Measurements from ENCODE around the gene PLCL2. TPM values are rescaled to one million over a fixed set of nuclear protein-coding genes. Genes with fewer than 3 reads are reported as not detected.

Gene PLCL2
- total and polyA plus RNA-seq, 9 donors, result 12.6 to 54.2 (median 24.7) TPM

DNA sequence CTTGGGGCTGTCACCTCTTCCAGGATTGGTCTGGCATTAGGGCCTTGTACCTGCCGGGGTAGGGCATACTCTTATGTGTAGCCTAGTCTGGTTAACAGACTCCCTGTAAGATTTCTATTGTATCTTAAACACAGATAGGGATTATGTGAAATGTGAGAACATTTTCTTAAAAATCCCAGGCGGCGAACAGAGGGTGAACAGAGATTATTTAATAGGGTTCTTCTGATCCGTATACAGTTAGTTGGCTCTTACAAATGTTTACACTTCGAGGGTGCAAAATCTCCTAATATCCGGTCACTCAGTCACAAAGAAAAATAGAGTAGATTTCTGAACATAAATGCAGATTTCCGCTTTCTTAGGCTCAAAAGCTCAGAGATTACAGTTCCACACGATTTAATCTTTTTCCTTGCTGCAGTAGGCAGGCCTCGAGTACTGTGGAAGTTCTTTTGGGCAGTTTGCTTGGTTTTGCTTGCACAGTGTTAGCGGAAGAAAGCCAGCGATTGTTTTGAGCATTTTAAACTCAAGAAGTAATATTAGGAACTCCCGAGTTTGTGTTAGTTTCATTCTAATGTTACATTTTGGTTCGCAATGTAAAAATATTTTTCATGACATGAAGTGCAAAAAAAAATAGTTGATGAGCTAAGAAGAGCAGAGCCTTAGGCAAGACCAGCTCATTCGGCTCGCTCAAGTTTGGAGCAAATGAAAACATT is 993 bp downstream of the PLCL2 start:
- DNase-seq, result no peak
- Histone ChIP-seq H3K9me3 (no peaks in the 10 kb centered on the region), H3K4me1 (ENCODE audit: insufficient read depth) (peaks cover 6% of the 10 kb centered on the region), H3K4me3 (peak overlapping the region; percentile 84), H3K27me3 (no peaks in the 10 kb centered on the region), H3K36me3 (no peaks in the 10 kb centered on the region), H3K27ac (peak overlapping the region; percentile 92 to 94)
- TF ChIP-seq EP300 (IDR thresholded peaks at IDR 0.05) (no peak), POLR2A (IDR thresholded peaks at IDR 0.05) (no peak)
- TF ChIP-seq, protein P1, sequence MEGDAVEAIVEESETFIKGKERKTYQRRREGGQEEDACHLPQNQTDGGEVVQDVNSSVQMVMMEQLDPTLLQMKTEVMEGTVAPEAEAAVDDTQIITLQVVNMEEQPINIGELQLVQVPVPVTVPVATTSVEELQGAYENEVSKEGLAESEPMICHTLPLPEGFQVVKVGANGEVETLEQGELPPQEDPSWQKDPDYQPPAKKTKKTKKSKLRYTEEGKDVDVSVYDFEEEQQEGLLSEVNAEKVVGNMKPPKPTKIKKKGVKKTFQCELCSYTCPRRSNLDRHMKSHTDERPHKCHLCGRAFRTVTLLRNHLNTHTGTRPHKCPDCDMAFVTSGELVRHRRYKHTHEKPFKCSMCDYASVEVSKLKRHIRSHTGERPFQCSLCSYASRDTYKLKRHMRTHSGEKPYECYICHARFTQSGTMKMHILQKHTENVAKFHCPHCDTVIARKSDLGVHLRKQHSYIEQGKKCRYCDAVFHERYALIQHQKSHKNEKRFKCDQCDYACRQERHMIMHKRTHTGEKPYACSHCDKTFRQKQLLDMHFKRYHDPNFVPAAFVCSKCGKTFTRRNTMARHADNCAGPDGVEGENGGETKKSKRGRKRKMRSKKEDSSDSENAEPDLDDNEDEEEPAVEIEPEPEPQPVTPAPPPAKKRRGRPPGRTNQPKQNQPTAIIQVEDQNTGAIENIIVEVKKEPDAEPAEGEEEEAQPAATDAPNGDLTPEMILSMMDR (IDR thresholded peaks at IDR 0.05), result no peak
- WGBS, 3 donors, result 3 to 4% (median 3%) methylated on average over 15 of the region's 15 CpGs
- intact Hi-C loops (cut with DNase I), result no loop called here

DNA sequence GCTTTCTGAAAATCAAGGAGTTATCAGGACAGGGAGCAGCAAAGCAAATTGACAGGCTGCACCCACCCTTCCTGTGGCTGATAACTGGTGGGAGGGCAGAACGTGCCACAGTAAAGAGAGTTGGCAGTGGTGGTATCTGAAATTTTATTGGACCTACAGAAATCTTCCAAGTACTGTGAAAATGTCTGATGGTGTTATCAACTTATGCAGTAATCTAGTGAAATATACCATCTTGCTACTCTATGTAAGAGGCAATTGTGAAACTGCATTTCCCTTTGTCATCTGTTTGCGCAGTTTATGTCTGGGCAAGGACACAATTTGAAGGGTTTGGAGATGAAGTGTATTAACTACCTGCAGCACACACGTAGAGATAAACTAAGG is 1.5 kb downstream of the PLCL2 start:
- 24 to 30% (median 26%) methylated on average over 3 of the region's 3 CpGs for WGBS, 3 donors

DNA sequence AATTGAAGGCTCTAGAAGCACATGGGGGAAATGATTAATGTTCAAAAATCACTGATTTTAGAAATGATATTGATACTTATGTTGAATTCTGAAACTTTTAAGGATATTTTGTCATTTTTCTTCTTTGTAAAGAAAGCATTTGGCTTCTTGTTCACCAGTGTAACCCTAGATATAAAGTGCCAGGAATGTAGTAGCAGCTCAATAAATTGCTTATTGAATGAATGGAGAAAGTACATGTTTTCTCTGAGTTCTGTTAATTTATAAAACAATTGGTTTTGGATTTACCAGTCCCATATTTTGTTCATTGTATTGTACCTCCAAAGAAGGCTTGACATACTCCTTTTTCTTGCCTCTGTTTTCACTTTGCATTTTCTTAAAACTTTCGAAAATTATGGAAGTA is 2.4 kb downstream of the PLCL2 start:
- no peaks in the 10 kb centered on the region for H3K9me3 ChIP-seq
- 83 to 93% (median 90%) methylated on average over 1 of the region's 1 CpG for WGBS, 3 donors
- peaks cover 6% of the 10 kb centered on the region for H3K4me1 ChIP-seq (ENCODE audit: insufficient read depth)
- intact Hi-C loops (cut with DNase I), result no loop called here
- H3K36me3 ChIP-seq, result no peaks in the 10 kb centered on the region
- no peak for DNase-seq
- no peaks in the 10 kb centered on the region for H3K27me3 ChIP-seq
- H3K4me3 ChIP-seq, result no peak overlapping the region
- peak overlapping the region in 1 of 2 donors; percentile 92 for H3K27ac ChIP-seq
- TF ChIP-seq, protein P1 (IDR thresholded peaks at IDR 0.05), result no peak
- no peak for TF ChIP-seq EP300 (IDR thresholded peaks at IDR 0.05)
- no peak for TF ChIP-seq POLR2A (IDR thresholded peaks at IDR 0.05)

More for the DNA sequence above, 1.5 kb downstream of the PLCL2 start:
- no peaks in the 10 kb centered on the region for H3K36me3 ChIP-seq
- DNase-seq, result no peak
- TF ChIP-seq EP300 (IDR thresholded peaks at IDR 0.05) (no peak), POLR2A (IDR thresholded peaks at IDR 0.05) (no peak)
- TF ChIP-seq, protein P1 (IDR thresholded peaks at IDR 0.05), result no peak
- peak overlapping the region; percentile 84 for H3K4me3 ChIP-seq
- H3K27ac ChIP-seq, result peak overlapping the region in 1 of 2 donors; percentile 92
- H3K27me3 ChIP-seq, result no peaks in the 10 kb centered on the region
- peaks cover 6% of the 10 kb centered on the region for H3K4me1 ChIP-seq (ENCODE audit: insufficient read depth)
- H3K9me3 ChIP-seq, result no peaks in the 10 kb centered on the region
- intact Hi-C loops (cut with DNase I), result no loop called here

DNA sequence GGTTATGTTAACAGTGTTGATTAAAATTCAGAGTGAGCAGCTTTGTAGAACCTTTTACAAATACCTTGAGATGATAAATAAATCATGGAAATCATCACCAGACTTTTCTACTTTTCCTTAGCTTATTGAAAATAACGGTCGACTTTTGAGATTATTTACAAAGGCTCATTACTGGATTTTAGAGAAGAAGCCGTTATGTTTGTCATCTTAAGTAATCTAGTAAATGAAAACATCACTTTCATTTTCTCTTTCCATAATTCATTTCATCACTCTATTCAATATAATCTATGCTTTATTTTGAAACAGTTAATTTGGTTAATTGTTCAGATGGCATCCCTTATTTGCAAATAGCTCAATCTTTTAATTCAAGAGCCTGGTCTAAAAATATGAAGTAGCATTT is 3.6 kb downstream of the PLCL2 start:
- Histone ChIP-seq H3K4me3 (no peak overlapping the region), H3K9me3 (no peaks in the 10 kb centered on the region), H3K4me1 (ENCODE audit: insufficient read depth) (peaks cover 6% of the 10 kb centered on the region), H3K36me3 (no peaks in the 10 kb centered on the region), H3K27me3 (no peaks in the 10 kb centered on the region), H3K27ac (peak overlapping the region in 1 of 2 donors; percentile 44)
- DNase-seq, result no peak
- intact Hi-C loops (cut with DNase I), result no loop called here
- TF ChIP-seq, protein P1 (IDR thresholded peaks at IDR 0.05), result no peak
- TF ChIP-seq POLR2A (IDR thresholded peaks at IDR 0.05), result no peak
- TF ChIP-seq EP300 (IDR thresholded peaks at IDR 0.05), result no peak
- 12 to 26% (median 18%) methylated on average over 3 of the region's 3 CpGs for WGBS, 3 donors

Data from ovary (tissue), 9 donors.